Naive thymus-derived CD4-positive, alpha-beta T cell (primary cell): ENCODE data around the gene CHST13. TPM values are rescaled to one million over a fixed set of nuclear protein-coding genes. Genes with fewer than 3 reads are reported as not detected.
"Not testable (repeated sequence)": the region's sequence is repeated elsewhere in the genome, so short reads cannot be mapped to it uniquely, and the experiment has no call there.

Source experiments
- ATAC-seq: fragments of 150-1000 bp; cut with Tn5 transposase; 2 replicates; pipeline ENCODE4 v1.10.0; 2021; ENCODE audit warnings: mild to moderate bottlenecking, moderate library complexity
- CTCF ChIA-PET: fragments of 350-600 bp; sonication (Branson Sonifier 250); formaldehyde crosslinking; loops from one replicate; lab custom pipeline; 2021; ENCODE audit warnings: antibody characterized with exemption; lab: Charles Lee
- POLR2A ChIA-PET: fragments of 350-600 bp; sonication (Branson Sonifier 250); formaldehyde crosslinking; loops from one replicate; lab custom pipeline; 2021; ENCODE audit warnings: antibody characterized with exemption, inconsistent platforms; lab: Charles Lee
- DNase-seq, 9 donors: peaks; one replicate each; pipeline versions ENCODE4 v3.0.0 to v3.0.0-alpha.2; 2020 to 2022; ENCODE audit warnings: mixed read lengths in 1 of 9
- H3K27ac ChIP-seq: one replicate; pipeline ENCODE4 v1.7.0; 2013; ENCODE audit warnings: mild to moderate bottlenecking, low read depth, low read length, moderate library complexity
- H3K27me3 ChIP-seq, 2 donors: one replicate each; pipeline ENCODE4 v1.7.0; 2013; ENCODE audit warnings: low read length in 2 of 2, mild to moderate bottlenecking in 2 of 2, moderate library complexity in 2 of 2; ENCODE audit not compliant: control insufficient read depth in 2 of 2, insufficient read depth in 2 of 2
- H3K36me3 ChIP-seq, 3 experiments: 1 replicate in 2 of 3; 2 replicates in 1 of 3; pipeline ENCODE4 v1.7.0; 2013; ENCODE audit warnings: low read length in 3 of 3, mild to moderate bottlenecking in 3 of 3, moderate library complexity in 1 of 3; ENCODE audit not compliant: insufficient read depth in 3 of 3, control insufficient read depth in 2 of 3
- H3K4me1 ChIP-seq, 2 donors: one replicate each; pipeline ENCODE4 v1.7.0; 2013; ENCODE audit warnings: low read length in 2 of 2, mild to moderate bottlenecking in 2 of 2, moderate library complexity in 1 of 2; ENCODE audit not compliant: control insufficient read depth in 2 of 2, insufficient read depth in 2 of 2
- H3K4me3 ChIP-seq: 2 replicates; pipeline ENCODE4 v1.7.0; 2013; ENCODE audit warnings: mild to moderate bottlenecking, low read length
- H3K9me3 ChIP-seq, 3 experiments: 1 replicate in 2 of 3; 2 replicates in 1 of 3; pipeline ENCODE4 v1.7.0; 2013; ENCODE audit warnings: low read length in 3 of 3; ENCODE audit not compliant: control insufficient read depth in 2 of 3
- H3K27ac Mint-ChIP-seq, 9 donors: one replicate each; pipeline ENCODE4 v1.8.0; 2020 to 2022; ENCODE audit warnings: mixed read lengths in 9 of 9, mild to moderate bottlenecking in 8 of 9, moderate library complexity in 5 of 9, inconsistent platforms in 2 of 9
- H3K27me3 Mint-ChIP-seq, 5 donors: one replicate each; pipeline ENCODE4 v1.8.0; 2021 to 2022; ENCODE audit warnings: mixed read lengths in 5 of 5, mild to moderate bottlenecking in 1 of 5
- H3K36me3 Mint-ChIP-seq, 5 donors: one replicate each; pipeline ENCODE4 v1.8.0; 2020 to 2022; ENCODE audit warnings: mixed read lengths in 5 of 5, mild to moderate bottlenecking in 3 of 5, inconsistent platforms in 1 of 5
- H3K4me1 Mint-ChIP-seq, 7 donors: one replicate each; pipeline ENCODE4 v1.8.0; 2020 to 2022; ENCODE audit warnings: mixed read lengths in 7 of 7, mild to moderate bottlenecking in 3 of 7, inconsistent platforms in 1 of 7
- H3K4me3 Mint-ChIP-seq, 10 donors: one replicate each; pipeline ENCODE4 v1.8.0; 2020 to 2022; ENCODE audit warnings: mild to moderate bottlenecking in 10 of 10, mixed read lengths in 10 of 10, moderate library complexity in 6 of 10, inconsistent platforms in 2 of 10
- H3K9me3 Mint-ChIP-seq, 11 donors: one replicate each; pipeline ENCODE4 v1.8.0; 2020 to 2022; ENCODE audit warnings: mixed read lengths in 11 of 11, mild to moderate bottlenecking in 4 of 11, inconsistent platforms in 1 of 11, moderate library complexity in 1 of 11
- intact Hi-C, 2 donors: fragments of 100-400 bp; cut with micrococcal nuclease; formaldehyde crosslinking; loops; one replicate each; pipeline ENCODE4 v1.15.1; 2023
- polyA plus RNA-seq, 2 donors: library from polyadenylated mRNA; unstranded; fragments of 300-500 nt; fragmentation: Illumina TruSeq; gene quantifications; one replicate each; pipeline ENCODE4 v1.2.3, GENCODE V29; 2021
- total RNA-seq, 6 experiments: library from RNA in 5 of 6; stranded (reverse) in 5 of 6; gene quantifications; 1 replicate in 5 of 6; 2 replicates in 1 of 6; pipeline ENCODE4 v1.2.3 and lab custom pipeline; 2021 to 2026

Gene CHST13
- total and polyA plus RNA-seq, 7 experiments from 2014 or later, result 0.21 to 3.8 (median 0.54) TPM; not detected in 3

DNA sequence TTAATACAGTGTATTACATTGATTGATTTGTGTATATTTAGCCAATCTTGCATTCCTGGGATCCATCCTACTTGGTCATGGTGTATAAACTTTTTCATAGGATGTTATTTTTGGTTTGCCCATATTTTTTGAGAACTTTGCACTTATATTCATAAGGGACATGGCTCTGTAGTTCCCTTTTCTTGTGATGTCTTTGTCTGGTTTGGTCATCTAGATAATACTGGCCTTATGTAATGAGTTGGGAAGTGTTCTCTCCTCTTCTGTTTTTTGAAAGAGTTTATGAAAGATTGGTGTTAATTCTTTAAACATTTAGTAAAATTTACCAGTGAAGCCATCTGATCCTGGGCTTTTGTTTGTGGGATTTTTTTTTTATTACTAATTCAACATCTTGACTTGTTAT is 9.6 kb downstream of the CHST13 start:
- peaks cover 6 to 20% (median 12%) of the 10 kb centered on the region in 5 donors for H3K27me3 Mint-ChIP-seq
- no peak for DNase-seq
- H3K4me3 Mint-ChIP-seq, result no peak overlapping the region
- no peaks in the 10 kb centered on the region for H3K36me3 Mint-ChIP-seq
- H3K27ac ChIP-seq, result no peak overlapping the region
- ATAC-seq, result no peak
- H3K9me3 Mint-ChIP-seq, result no peaks in the 10 kb centered on the region
- intact Hi-C loops, result no loop called here
- no peaks in the 10 kb centered on the region for H3K27me3 ChIP-seq
- no peaks in the 10 kb centered on the region for H3K36me3 ChIP-seq
- H3K4me3 ChIP-seq, result no peak overlapping the region
- POLR2A ChIA-PET, result no interaction called here
- peaks cover 0 to 6% (median 0%) of the 10 kb centered on the region in 7 donors for H3K4me1 Mint-ChIP-seq
- H3K27ac Mint-ChIP-seq, result no peak overlapping the region
- CTCF ChIA-PET, result no interaction called here
- H3K9me3 ChIP-seq, result no peaks in the 10 kb centered on the region
- H3K4me1 ChIP-seq, result no peaks in the 10 kb centered on the region

GRCh38 chr3:126534716-126535115 is 10.8 kb downstream of the CHST13 start:
- DNase-seq, H3K27me3 ChIP-seq, H3K27ac Mint-ChIP-seq, H3K36me3 ChIP-seq, H3K4me1 ChIP-seq, CTCF ChIA-PET, H3K4me3 ChIP-seq, intact Hi-C loops, POLR2A ChIA-PET, ATAC-seq, H3K4me3 Mint-ChIP-seq, H3K9me3 Mint-ChIP-seq, H3K4me1 Mint-ChIP-seq, H3K27ac ChIP-seq, H3K9me3 ChIP-seq, H3K36me3 Mint-ChIP-seq: not testable (repeated sequence)
- peaks cover 6 to 20% (median 12%) of the 10 kb centered on the region in 5 donors for H3K27me3 Mint-ChIP-seq

- Mint-ChIP-seq H3K27me3 (peaks cover 15 to 25% (median 17%) of the 10 kb centered on the region in 5 donors), H3K4me3 (no peak overlapping the region), H3K27ac (no peak overlapping the region), H3K36me3 (no peaks in the 10 kb centered on the region), H3K9me3 (peaks cover 0 to 3% (median 0%) of the 10 kb centered on the region in 11 donors), H3K4me1 (peaks cover 0 to 8% (median 0%) of the 10 kb centered on the region in 7 donors)
- H3K36me3 ChIP-seq, result no peaks in the 10 kb centered on the region
- no peaks in the 10 kb centered on the region for H3K9me3 ChIP-seq
- H3K4me1 ChIP-seq, result no peaks in the 10 kb centered on the region
- ATAC-seq (no peak), DNase-seq (no peak)
- no peak overlapping the region for H3K4me3 ChIP-seq
- H3K27ac ChIP-seq, result no peak overlapping the region
- intact Hi-C loops, result no loop called here
- no peaks in the 10 kb centered on the region for H3K27me3 ChIP-seq
- POLR2A ChIA-PET, result no interaction called here
- CTCF ChIA-PET, result no interaction called here
These were observed 11.7 kb downstream of the CHST13 start for GRCh38 chr3:126535636-126536035.

- DNase-seq (no peak), ATAC-seq (no peak)
- no peaks in the 10 kb centered on the region for H3K4me1 ChIP-seq
- Mint-ChIP-seq H3K27me3 (peaks cover 17 to 30% (median 20%) of the 10 kb centered on the region in 5 donors), H3K9me3 (peaks cover 0 to 3% (median 0%) of the 10 kb centered on the region in 11 donors), H3K27ac (no peak overlapping the region), H3K36me3 (no peaks in the 10 kb centered on the region), H3K4me1 (peaks cover 0 to 13% (median 0%) of the 10 kb centered on the region in 7 donors), H3K4me3 (no peak overlapping the region)
- H3K36me3 ChIP-seq, result no peaks in the 10 kb centered on the region
- no peaks in the 10 kb centered on the region for H3K9me3 ChIP-seq
- H3K27ac ChIP-seq, result no peak overlapping the region
- intact Hi-C loops, result no loop called here
- ChIA-PET POLR2A (no interaction called here), CTCF (no interaction called here)
- H3K27me3 ChIP-seq, result no peaks in the 10 kb centered on the region
- no peak overlapping the region for H3K4me3 ChIP-seq
These were observed 12.2 kb downstream of the CHST13 start for GRCh38 chr3:126536126-126536525.

DNA sequence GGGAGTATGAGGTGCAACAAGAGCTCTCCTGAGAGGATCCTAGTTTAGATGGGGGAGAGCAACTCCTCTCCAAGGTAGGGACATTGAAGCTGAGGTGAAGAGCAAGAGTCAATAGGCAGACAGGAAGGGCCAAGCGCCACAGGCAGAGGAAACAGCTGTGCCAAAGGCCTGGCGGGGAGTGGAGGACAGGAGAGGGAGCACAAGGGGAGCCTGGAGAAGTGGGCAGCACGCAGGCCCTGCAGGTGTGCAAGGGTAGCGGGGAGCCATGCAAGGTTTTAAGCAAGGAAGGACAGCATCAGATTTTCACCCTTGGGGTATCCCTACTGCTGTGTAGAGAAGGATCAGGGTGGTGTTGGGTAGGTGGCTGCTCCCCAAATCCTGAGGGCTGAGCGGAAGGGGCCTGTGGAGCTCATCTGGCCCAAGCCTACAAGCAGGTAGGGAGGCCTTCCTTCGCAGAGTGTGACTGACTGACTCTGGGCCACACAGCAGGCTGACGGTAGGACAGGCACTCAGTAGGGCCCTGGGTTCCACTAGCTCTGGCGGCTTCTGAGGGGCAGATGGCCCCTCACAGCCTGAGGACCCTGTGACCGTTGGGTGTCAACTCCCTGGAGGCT is 13.3 kb downstream of the CHST13 start:
- H3K4me1 Mint-ChIP-seq, result peaks cover 0 to 15% (median 0%) of the 10 kb centered on the region in 7 donors
- H3K27me3 ChIP-seq, result no peaks in the 10 kb centered on the region
- no peak overlapping the region for H3K4me3 ChIP-seq
- H3K36me3 ChIP-seq, result no peaks in the 10 kb centered on the region
- intact Hi-C loops, result no loop called here
- H3K9me3 Mint-ChIP-seq, result peaks cover 0 to 3% (median 0%) of the 10 kb centered on the region in 11 donors
- H3K36me3 Mint-ChIP-seq, result no peaks in the 10 kb centered on the region
- no peaks in the 10 kb centered on the region for H3K4me1 ChIP-seq
- CTCF ChIA-PET, result interaction anchor here (0.9 kb wide), 1 partner anchor 10 kb away, joined by 3 read pairs; no protein-coding TSS in a partner anchor
- no peak overlapping the region for H3K27ac ChIP-seq
- ATAC-seq (no peak), DNase-seq (no peak)
- POLR2A ChIA-PET, result no interaction called here
- H3K4me3 Mint-ChIP-seq, result no peak overlapping the region
- peaks cover 13 to 32% (median 22%) of the 10 kb centered on the region in 5 donors for H3K27me3 Mint-ChIP-seq
- H3K9me3 ChIP-seq, result no peaks in the 10 kb centered on the region
- H3K27ac Mint-ChIP-seq, result no peak overlapping the region

GRCh38 chr3:126537730-126538281 is 13.9 kb downstream of the CHST13 start:
- ChIA-PET CTCF (no interaction called here), POLR2A (no interaction called here)
- H3K4me3 Mint-ChIP-seq, result no peak overlapping the region
- H3K4me1 Mint-ChIP-seq, result peaks cover 0 to 15% (median 0%) of the 10 kb centered on the region in 7 donors
- no peaks in the 10 kb centered on the region for H3K4me1 ChIP-seq
- H3K9me3 Mint-ChIP-seq, result peaks cover 0 to 3% (median 0%) of the 10 kb centered on the region in 11 donors
- no peak overlapping the region for H3K27ac Mint-ChIP-seq
- H3K4me3 ChIP-seq, result no peak overlapping the region
- no peaks in the 10 kb centered on the region for H3K36me3 Mint-ChIP-seq
- H3K27ac ChIP-seq, result no peak overlapping the region
- H3K9me3 ChIP-seq, result no peaks in the 10 kb centered on the region
- H3K27me3 ChIP-seq, result no peaks in the 10 kb centered on the region
- DNase-seq, result no peak
- H3K36me3 ChIP-seq, result no peaks in the 10 kb centered on the region
- peaks cover 9 to 32% (median 22%) of the 10 kb centered on the region in 5 donors for H3K27me3 Mint-ChIP-seq
- intact Hi-C loops, result no loop called here
- ATAC-seq, result no peak

- DNase-seq (peak in 1 of 9 donors; percentile 3), ATAC-seq (no peak)
- H3K36me3 Mint-ChIP-seq, result no peaks in the 10 kb centered on the region
- H3K9me3 Mint-ChIP-seq, result peaks cover 0 to 3% (median 0%) of the 10 kb centered on the region in 11 donors
- H3K9me3 ChIP-seq, result no peaks in the 10 kb centered on the region
- no peaks in the 10 kb centered on the region for H3K27me3 ChIP-seq
- H3K4me1 ChIP-seq, result no peaks in the 10 kb centered on the region
- H3K4me3 ChIP-seq, result no peak overlapping the region
- H3K27ac Mint-ChIP-seq, result no peak overlapping the region
- H3K4me1 Mint-ChIP-seq, result peaks cover 0 to 15% (median 0%) of the 10 kb centered on the region in 7 donors
- no peaks in the 10 kb centered on the region for H3K36me3 ChIP-seq
- H3K27ac ChIP-seq, result no peak overlapping the region
- intact Hi-C loops, result no loop called here
- H3K27me3 Mint-ChIP-seq, result peaks cover 7 to 37% (median 22%) of the 10 kb centered on the region in 5 donors
- no peak overlapping the region for H3K4me3 Mint-ChIP-seq
- CTCF ChIA-PET, result no interaction called here
- POLR2A ChIA-PET, result no interaction called here
These were observed 14.4 kb downstream of the CHST13 start for GRCh38 chr3:126538316-126538715.
